Measurements from ENCODE around the gene LAMC2.

Gene LAMC2

GRCh38 chr1:183210681-183211080 is 24.6 kb downstream of the LAMC2 start:
- no peak overlapping the region for H3K4me3 ChIP-seq (ENCODE audit: low read depth, low read length)

GRCh38 chr1:183212870-183213269 is 26.8 kb downstream of the LAMC2 start:
- H3K4me3 ChIP-seq (ENCODE audit: low read depth, low read length) = no peak overlapping the region

- no peak overlapping the region for H3K4me3 ChIP-seq (ENCODE audit: low read depth, low read length)
These were observed 28.2 kb downstream of the LAMC2 start for GRCh38 chr1:183214021-183214970.

GRCh38 chr1:183215076-183215720 is 29.1 kb downstream of the LAMC2 start:
- no peak overlapping the region for H3K4me3 ChIP-seq (ENCODE audit: low read depth, low read length)

GRCh38 chr1:183215936-183216335 is 29.9 kb downstream of the LAMC2 start:
- H3K4me3 ChIP-seq (ENCODE audit: low read depth, low read length) = no peak overlapping the region

GRCh38 chr1:183218027-183218618 is 32.1 kb downstream of the LAMC2 start:
- no peak overlapping the region for H3K4me3 ChIP-seq (ENCODE audit: low read depth, low read length)

- H3K4me3 ChIP-seq (ENCODE audit: low read depth, low read length) = no peak overlapping the region
These were observed 33.0 kb downstream of the LAMC2 start for GRCh38 chr1:183218971-183219615.

- no peak overlapping the region for H3K4me3 ChIP-seq (ENCODE audit: low read depth, low read length)
These were observed 33.5 kb downstream of the LAMC2 start for GRCh38 chr1:183219616-183220009.

- H3K4me3 ChIP-seq (ENCODE audit: low read depth, low read length) = no peak overlapping the region
These were observed 36.8 kb downstream of the LAMC2 start for GRCh38 chr1:183222909-183223308.

- H3K4me3 ChIP-seq (ENCODE audit: low read depth, low read length) = no peak overlapping the region
These were observed 37.4 kb downstream of the LAMC2 start for GRCh38 chr1:183223467-183223866.

- no peak overlapping the region for H3K4me3 ChIP-seq (ENCODE audit: low read depth, low read length)
These were observed 40.3 kb downstream of the LAMC2 start for GRCh38 chr1:183226361-183226760.

- no peak overlapping the region for H3K4me3 ChIP-seq (ENCODE audit: low read depth, low read length)
These were observed 40.9 kb downstream of the LAMC2 start for GRCh38 chr1:183226963-183227362.

- H3K4me3 ChIP-seq (ENCODE audit: low read depth, low read length) = no peak overlapping the region
These were observed 41.6 kb downstream of the LAMC2 start for GRCh38 chr1:183227422-183228346.

- no peak overlapping the region for H3K4me3 ChIP-seq (ENCODE audit: low read depth, low read length)
These were observed 42.5 kb downstream of the LAMC2 start for GRCh38 chr1:183228347-183229220.

GRCh38 chr1:183230413-183230812 is 44.3 kb downstream of the LAMC2 start:
- no peak overlapping the region for H3K4me3 ChIP-seq (ENCODE audit: low read depth, low read length)

- no peak overlapping the region for H3K4me3 ChIP-seq (ENCODE audit: low read depth, low read length)
These were observed 45.5 kb downstream of the LAMC2 start for GRCh38 chr1:183231545-183231944.

GRCh38 chr1:183233113-183233512 is 47.0 kb downstream of the LAMC2 start:
- no peak overlapping the region for H3K4me3 ChIP-seq (ENCODE audit: low read depth, low read length)

GRCh38 chr1:183234660-183235476 is 48.8 kb downstream of the LAMC2 start:
- H3K4me3 ChIP-seq (ENCODE audit: low read depth, low read length) = no peak overlapping the region

Data from iPS-11a (cell line).